LNCaP clone FGC (cell line): ENCODE results near the gene DEPDC5.

Experiments used
- DNase-seq: peaks from one replicate; pipeline ENCODE4 v3.0.0-alpha.2; 2011; ENCODE audit warnings: low read depth
- H3K4me3 ChIP-seq: 2 replicates; pipeline ENCODE4 v1.5.1; 2011; ENCODE audit warnings: mild to moderate bottlenecking, low read depth, low read length, control low read depth
- CTCF ChIP-seq: IDR thresholded peaks from 2 replicates; pipeline ENCODE4 v1.5.1; 2012; ENCODE audit warnings: mild to moderate bottlenecking; ENCODE audit not compliant: control insufficient read depth, insufficient read depth; ENCODE audit errors: extremely low read depth

Gene DEPDC5

GRCh38 chr22:31876156-31876920 lies 122.5 kb downstream of the DEPDC5 start:
- no peak for DNase-seq
- no peak for TF ChIP-seq CTCF
- no peak overlapping the region for H3K4me3 ChIP-seq

GRCh38 chr22:31879585-31879984 lies 125.8 kb downstream of the DEPDC5 start:
- DNase-seq: no peak
- no peak for TF ChIP-seq CTCF
- H3K4me3 ChIP-seq: no peak overlapping the region

GRCh38 chr22:31881200-31881599 lies 127.4 kb downstream of the DEPDC5 start:
- H3K4me3 ChIP-seq: no peak overlapping the region
- no peak for TF ChIP-seq CTCF
- no peak for DNase-seq

GRCh38 chr22:31881865-31882264 lies 128.0 kb downstream of the DEPDC5 start:
- H3K4me3 ChIP-seq: no peak overlapping the region
- TF ChIP-seq CTCF: no peak
- DNase-seq: no peak

GRCh38 chr22:31882971-31883370 lies 129.2 kb downstream of the DEPDC5 start:
- H3K4me3 ChIP-seq: no peak overlapping the region
- no peak for DNase-seq
- TF ChIP-seq CTCF: no peak

GRCh38 chr22:31883989-31884388 lies 130.2 kb downstream of the DEPDC5 start:
- no peak for TF ChIP-seq CTCF
- no peak for DNase-seq
- H3K4me3 ChIP-seq: no peak overlapping the region
